GM12872 (cell line): ENCODE data around the gene NTNG2.

Experiments
- CTCF ChIP-seq: IDR thresholded peaks from 3 replicates; pipeline ENCODE4 v1.5.1; 2011; ENCODE audit warnings: low read depth, mild to moderate bottlenecking, low read length, moderate library complexity; ENCODE audit not compliant: insufficient read depth

The NTNG2 gene

GRCh38 chr9:132185073-132186009 lies 23.5 kb downstream of the NTNG2 start:
- no peak for TF ChIP-seq CTCF

GRCh38 chr9:132187121-132187620 lies 25.3 kb downstream of the NTNG2 start:
- no peak for TF ChIP-seq CTCF

- no peak for TF ChIP-seq CTCF
Observed at GRCh38 chr9:132190966-132191365, 29.1 kb downstream of the NTNG2 start.

GRCh38 chr9:132192728-132193127 lies 30.9 kb downstream of the NTNG2 start:
- no peak for TF ChIP-seq CTCF

GRCh38 chr9:132193227-132194124 lies 31.6 kb downstream of the NTNG2 start:
- no peak for TF ChIP-seq CTCF

GRCh38 chr9:132194508-132194907 lies 32.6 kb downstream of the NTNG2 start:
- TF ChIP-seq CTCF, result no peak

- no peak for TF ChIP-seq CTCF
Observed at GRCh38 chr9:132197315-132197714, 35.5 kb downstream of the NTNG2 start.
